CD4-positive, alpha-beta T cell treated with Interferon alpha-2 for 1 hour (primary cell): Measurements from ENCODE around the gene BGLAP.

Experiments
- DNase-seq, 2 donors: peaks; one replicate each; pipeline ENCODE4 v3.0.0-alpha.2; 2020 to 2022

The BGLAP gene

GRCh38 chr1:156228501-156228900 lies 13.5 kb upstream of the BGLAP start:
- no peak for DNase-seq

DNA sequence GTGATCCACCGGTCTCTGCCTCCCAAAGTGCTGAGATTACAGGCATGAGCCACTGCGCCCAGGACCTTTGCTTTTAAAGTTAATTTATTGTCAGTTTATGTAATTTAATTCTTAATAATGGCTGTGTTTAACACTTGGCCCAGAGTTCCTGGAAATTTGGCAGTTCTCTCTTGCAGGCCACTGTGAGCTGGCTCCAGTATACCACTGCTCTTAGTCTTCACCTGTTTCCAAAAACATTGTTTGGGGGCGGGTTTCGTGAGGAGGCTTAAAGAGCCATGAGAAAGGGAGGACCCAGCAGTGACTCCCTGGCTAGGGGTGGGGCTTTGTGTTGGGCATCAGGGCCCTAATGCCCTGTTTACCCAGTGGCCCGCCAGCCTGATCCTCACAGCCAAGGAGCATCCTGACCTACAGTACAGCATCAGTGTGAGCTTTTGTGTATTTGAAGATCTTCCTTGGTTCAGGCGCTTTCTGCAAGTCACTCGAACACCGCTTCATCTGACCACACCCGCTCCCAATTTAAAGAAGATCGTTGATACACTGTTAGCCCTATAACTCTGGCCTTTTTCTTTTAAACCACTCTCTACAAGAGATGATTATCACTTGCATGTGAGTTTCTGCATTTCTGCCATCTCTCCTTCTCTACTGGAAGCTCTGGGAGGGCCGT lies 12.0 kb upstream of the BGLAP start:
- DNase-seq: no peak

GRCh38 chr1:156230473-156230837 lies 11.5 kb upstream of the BGLAP start:
- DNase-seq: no peak

- DNase-seq: no peak
Measured at GRCh38 chr1:156232201-156232894, 9.6 kb upstream of the BGLAP start.

- DNase-seq: no peak
Measured at GRCh38 chr1:156233426-156234127, 8.4 kb upstream of the BGLAP start.

- no peak for DNase-seq
Measured at GRCh38 chr1:156236164-156236563, 5.8 kb upstream of the BGLAP start.

GRCh38 chr1:156238248-156238647 lies 3.7 kb upstream of the BGLAP start:
- DNase-seq: no peak

DNA sequence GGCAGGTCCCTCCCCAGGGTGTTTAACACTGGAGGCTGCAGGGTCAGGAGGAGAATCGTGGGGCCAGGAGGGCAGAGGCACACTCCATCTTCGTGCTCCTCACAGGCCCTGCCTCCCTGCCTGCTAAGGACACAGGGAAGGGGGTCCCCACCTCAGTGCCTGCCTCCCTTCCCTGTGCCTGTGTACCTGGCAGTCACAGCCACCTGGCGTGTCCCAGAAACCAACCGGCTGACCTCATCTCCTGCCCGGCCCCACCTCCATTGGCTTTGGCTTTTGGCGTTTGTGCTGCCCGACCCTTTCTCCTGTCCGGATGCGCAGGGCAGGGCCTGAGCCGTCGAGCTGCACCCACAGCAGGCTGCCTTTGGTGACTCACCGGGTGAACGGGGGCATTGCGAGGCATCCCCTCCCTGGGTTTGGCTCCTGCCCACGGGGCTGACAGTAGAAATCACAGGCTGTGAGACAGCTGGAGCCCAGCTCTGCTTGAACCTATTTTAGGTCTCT lies 623 bp upstream of the BGLAP start:
- DNase-seq: no peak

DNA sequence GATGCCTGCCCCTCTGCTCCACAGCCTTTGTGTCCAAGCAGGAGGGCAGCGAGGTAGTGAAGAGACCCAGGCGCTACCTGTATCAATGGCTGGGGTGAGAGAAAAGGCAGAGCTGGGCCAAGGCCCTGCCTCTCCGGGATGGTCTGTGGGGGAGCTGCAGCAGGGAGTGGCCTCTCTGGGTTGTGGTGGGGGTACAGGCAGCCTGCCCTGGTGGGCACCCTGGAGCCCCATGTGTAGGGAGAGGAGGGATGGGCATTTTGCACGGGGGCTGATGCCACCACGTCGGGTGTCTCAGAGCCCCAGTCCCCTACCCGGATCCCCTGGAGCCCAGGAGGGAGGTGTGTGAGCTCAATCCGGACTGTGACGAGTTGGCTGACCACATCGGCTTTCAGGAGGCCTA lies 754 bp downstream of the BGLAP start:
- DNase-seq: no peak

DNA sequence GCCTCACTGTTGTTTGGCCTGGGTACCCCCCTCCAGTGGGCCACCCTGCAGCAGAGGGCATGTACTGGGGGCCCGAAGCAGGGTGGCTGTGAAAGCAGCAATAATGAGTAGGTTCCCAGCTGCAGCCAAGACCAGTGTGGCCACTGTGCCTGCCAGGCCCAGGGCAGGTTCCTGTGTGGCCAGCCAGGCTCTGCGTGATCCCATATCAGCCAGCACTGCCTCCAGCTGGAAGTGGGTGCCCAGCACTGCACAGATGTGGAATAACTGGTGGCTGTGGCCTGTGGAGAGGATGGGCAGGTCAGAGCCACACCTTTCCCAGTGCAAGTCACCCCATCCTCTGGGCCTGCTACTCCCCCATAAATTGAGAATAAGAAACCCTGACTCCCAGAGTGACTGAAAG lies 2.1 kb downstream of the BGLAP start:
- DNase-seq: no peak

DNA sequence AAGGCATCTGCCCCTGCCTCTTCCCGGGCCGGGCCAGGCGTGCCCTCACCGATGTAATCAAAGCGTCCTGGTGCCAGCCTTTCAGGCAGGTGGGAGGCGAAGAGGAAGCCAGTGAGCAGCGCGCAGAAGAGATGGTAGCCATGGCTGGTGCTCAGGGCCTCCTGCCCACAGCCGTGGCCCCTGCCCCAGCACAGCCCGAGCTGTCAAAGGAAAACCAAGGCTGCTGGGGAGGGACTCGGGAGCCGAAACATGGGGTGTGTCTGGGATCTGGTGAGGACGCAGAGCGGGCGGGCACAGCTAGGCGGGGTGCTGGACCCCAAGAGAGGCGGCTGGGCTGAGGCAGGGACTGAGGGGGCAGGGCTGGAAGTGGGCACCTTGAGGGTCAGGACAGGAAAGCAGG lies 2.7 kb downstream of the BGLAP start:
- DNase-seq: no peak

- peak; percentile 9 to 46 for DNase-seq
Measured at GRCh38 chr1:156245451-156246232, 3.7 kb downstream of the BGLAP start.

DNA sequence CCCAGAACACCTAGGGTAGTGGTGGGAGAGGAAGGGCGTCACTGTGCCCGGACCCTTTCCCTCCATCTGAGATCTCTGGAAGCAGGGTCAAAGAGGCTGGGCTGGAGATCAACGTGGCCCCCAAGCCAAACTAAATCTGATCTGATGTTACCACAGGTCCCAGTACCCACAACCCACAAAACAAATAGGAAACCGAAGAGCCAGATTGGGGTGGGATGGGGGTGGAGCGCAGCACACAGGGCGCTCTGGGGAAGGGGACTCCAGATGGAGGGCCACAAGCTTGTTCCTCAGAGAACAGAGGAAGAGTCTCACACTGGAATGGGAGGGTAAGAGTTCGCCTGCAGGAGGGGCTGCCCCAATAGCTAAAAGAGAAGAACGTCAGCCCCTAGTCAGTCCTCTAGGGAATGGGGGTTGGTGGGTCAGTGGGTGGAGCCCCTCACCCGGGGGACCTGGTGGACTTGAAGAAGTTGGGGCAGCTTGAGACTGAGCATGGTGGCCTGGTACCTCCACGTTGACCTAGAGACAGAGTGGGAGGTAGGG lies 4.3 kb downstream of the BGLAP start:
- DNase-seq: no peak

- DNase-seq: no peak
Measured at GRCh38 chr1:156246781-156247459, 4.9 kb downstream of the BGLAP start.

- no peak for DNase-seq
Measured at GRCh38 chr1:156247460-156248322, 5.7 kb downstream of the BGLAP start, which contains the start of gene PAQR6. PAQR6 (minus strand) TSS chr1:156248056; CDS start chr1:156246731, 1,325 bp downstream.

- DNase-seq: no peak
Measured at GRCh38 chr1:156248323-156248683, 6.3 kb downstream of the BGLAP start.

DNA sequence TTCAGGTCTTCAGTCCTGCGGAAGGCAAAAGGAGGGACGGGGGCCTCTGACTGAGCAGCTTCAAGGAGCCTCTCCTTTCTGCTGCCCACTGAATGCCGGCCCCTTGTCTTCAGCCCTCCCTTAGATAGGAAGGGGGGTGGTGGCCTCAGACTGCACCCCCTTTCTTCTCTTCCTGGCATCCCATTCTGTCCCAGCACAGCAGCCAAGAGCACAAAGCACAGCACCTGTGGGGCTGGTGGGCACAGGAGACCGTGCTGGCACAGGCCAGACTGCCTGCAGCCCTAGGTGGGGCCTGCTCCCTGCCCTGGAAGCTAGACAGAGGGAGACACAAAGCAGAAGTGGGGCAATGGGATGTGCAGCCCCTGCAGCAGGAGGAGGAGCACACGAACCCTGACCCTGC lies 7.6 kb downstream of the BGLAP start:
- no peak for DNase-seq

DNA sequence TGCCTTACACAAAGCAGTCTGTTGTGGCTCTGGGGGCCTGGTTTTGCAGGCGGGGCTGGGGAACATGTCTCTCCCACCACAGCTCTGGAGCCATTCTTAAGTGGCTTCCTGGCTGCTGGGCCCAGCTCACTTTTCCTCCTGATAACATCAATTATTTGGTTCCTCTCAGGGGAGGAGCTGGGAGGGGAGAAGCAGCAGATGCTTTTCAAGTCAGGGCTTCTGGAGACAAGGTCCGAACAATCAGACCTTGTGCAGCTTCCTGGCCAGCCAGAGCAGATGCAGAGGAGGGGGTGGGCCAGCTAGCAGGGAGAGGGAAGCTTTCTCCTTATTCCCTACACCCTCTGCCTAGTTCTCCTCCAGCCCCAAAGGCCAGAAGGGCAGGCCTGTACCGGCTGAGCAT lies 9.5 kb downstream of the BGLAP start:
- DNase-seq: no peak

DNA sequence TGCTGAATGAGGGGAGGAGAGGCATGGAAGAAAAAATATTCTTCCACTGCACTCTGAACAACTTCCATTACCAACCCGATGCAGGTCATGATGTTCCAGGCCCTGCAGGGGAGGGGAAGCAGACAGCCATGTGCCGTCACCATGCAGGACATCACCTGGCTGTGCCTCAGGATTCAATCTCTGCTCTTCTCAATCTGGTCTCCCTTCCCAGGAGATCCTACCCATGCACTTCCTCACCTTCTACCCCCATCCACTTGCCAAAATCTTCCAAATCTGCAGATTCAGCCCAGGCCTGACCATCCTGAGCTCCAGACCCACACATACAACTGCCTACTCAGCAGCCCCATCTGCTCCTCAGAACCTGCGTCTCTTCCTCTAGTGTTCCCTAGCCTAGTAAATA lies 11.7 kb downstream of the BGLAP start:
- no peak for DNase-seq

GRCh38 chr1:156257711-156258110 lies 15.7 kb downstream of the BGLAP start:
- no peak for DNase-seq

DNA sequence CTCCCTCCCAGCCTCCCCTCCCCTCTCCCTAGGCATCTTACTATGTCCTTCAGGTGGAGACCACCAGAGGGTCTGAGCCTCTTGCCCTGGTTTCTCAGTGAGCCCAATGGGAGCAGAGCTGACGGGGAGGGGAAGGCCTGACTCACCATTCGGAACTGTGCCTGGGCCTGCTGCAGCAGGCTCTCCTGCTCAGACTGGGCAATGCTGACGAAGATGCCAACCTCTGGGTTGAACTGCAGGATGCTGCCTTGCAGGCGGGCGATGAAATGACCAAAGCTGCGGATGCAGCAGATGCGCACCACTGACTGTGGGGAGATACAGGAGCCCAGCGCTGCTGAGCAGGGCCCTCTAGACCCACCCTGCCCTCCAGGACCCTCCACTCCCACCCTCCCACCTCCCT lies 16.9 kb downstream of the BGLAP start:
- DNase-seq: no peak
